A673 (cell line): ENCODE results near the gene PDCD2. TPM values are rescaled to one million over a fixed set of nuclear protein-coding genes. Genes with fewer than 3 reads are reported as not detected.

ENCODE experiments used
- BruUV-seq: library from RNA; stranded (reverse); fragments of 400-500 nt; replicated peaks from 2 replicates; lab custom pipeline; 2021; lab: Mats Ljungman, UMichigan
- CTCF ChIA-PET: fragments of 300-600 bp; sonication (Branson Sonifier 250); formaldehyde crosslinking; loops from one replicate; lab custom pipeline; 2022; ENCODE audit warnings: antibody characterized with exemption; lab: Charles Lee
- POLR2A ChIA-PET: fragments of 300-600 bp; sonication (Branson Sonifier 250); formaldehyde crosslinking; loops from one replicate; lab custom pipeline; 2022; ENCODE audit warnings: antibody characterized with exemption; ENCODE audit not compliant: low non-redundant PET; lab: Charles Lee
- DNase-seq: peaks from one replicate; pipeline ENCODE4 v3.0.0-alpha.2; 2015; ENCODE audit warnings: low spot score
- H3K27ac ChIP-seq: fragments of 200-600 bp; sonication (generic); 2 replicates; pipeline ENCODE4 v1.5.1; 2016; ENCODE audit warnings: mixed run types, low read depth, mild to moderate bottlenecking, mixed read lengths, antibody characterized with exemption, low read length; ENCODE audit not compliant: poor library complexity, severe bottlenecking
- H3K27me3 ChIP-seq: fragments of 200-600 bp; sonication (generic); replicated peaks from 2 replicates; pipeline ENCODE4 v1.6.1; 2017; ENCODE audit warnings: mixed run types, low read depth, mild to moderate bottlenecking, mixed read lengths, antibody characterized with exemption, low read length; ENCODE audit not compliant: insufficient read depth, poor library complexity
- H3K36me3 ChIP-seq: fragments of 200-600 bp; sonication (generic); 2 replicates; pipeline ENCODE4 v1.6.1; 2016; ENCODE audit warnings: mixed run types, mild to moderate bottlenecking, mixed read lengths, antibody characterized with exemption, low read length; ENCODE audit not compliant: insufficient read depth, poor library complexity, severe bottlenecking
- H3K4me1 ChIP-seq: fragments of 200-600 bp; sonication (generic); 2 replicates; pipeline ENCODE4 v1.6.1; 2017; ENCODE audit warnings: mixed run types, mild to moderate bottlenecking, mixed read lengths, antibody characterized with exemption, low read length; ENCODE audit not compliant: insufficient read depth, poor library complexity, severe bottlenecking
- H3K4me3 ChIP-seq: fragments of 200-600 bp; sonication (generic); 2 replicates; pipeline ENCODE4 v1.5.1; 2016; ENCODE audit warnings: low read depth, mixed run types, mild to moderate bottlenecking, mixed read lengths, low read length; ENCODE audit not compliant: poor library complexity, severe bottlenecking
- H3K9me3 ChIP-seq: fragments of 200-600 bp; sonication (generic); 2 replicates; pipeline ENCODE4 v1.6.1; 2016; ENCODE audit warnings: mixed run types, low read depth, mild to moderate bottlenecking, mixed read lengths, antibody characterized with exemption, low read length; ENCODE audit not compliant: poor library complexity, severe bottlenecking
- CTCF ChIP-seq: fragments of 300-800, 200-600 bp; sonication (generic); conservative IDR thresholded peaks from 2 replicates; pipeline ENCODE4 v1.5.1; 2017; ENCODE audit warnings: low read depth, mild to moderate bottlenecking, antibody characterized with exemption, low read length, moderate library complexity, mixed read lengths
- EZH2 ChIP-seq: fragments of 200-600 bp; sonication (generic); IDR thresholded peaks from 2 replicates; pipeline ENCODE4 v1.6.1; 2017; ENCODE audit warnings: borderline replicate concordance, low read depth, mild to moderate bottlenecking, mixed read lengths, antibody characterized with exemption, low read length; ENCODE audit not compliant: poor library complexity, severe bottlenecking
- intact Hi-C: fragments of 100-400 bp; cut with micrococcal nuclease; formaldehyde crosslinking; loops from one replicate; pipeline ENCODE4 v1.10.0; 2022; ENCODE audit not compliant: unreplicated experiment
- total RNA-seq: library from RNA; stranded (reverse); gene quantifications from 2 replicates; pipeline ENCODE4 v1.2.3, GENCODE V29; 2021

The PDCD2 gene
- total RNA-seq, 1 experiment from 2014 or later = 123 TPM

- peaks cover 98% of the 10 kb centered on the region for H3K36me3 ChIP-seq
- CTCF ChIA-PET = no interaction called here
Measured at GRCh38 chr6:170537329-170537728, 47.1 kb downstream of the PDCD2 start.

GRCh38 chr6:170536671-170537070, 47.8 kb downstream of the PDCD2 start:
- POLR2A ChIA-PET = no interaction called here
- Histone ChIP-seq H3K27ac (no peak overlapping the region), H3K9me3 (no peaks in the 10 kb centered on the region), H3K4me1 (no peaks in the 10 kb centered on the region), H3K4me3 (no peak overlapping the region), H3K36me3 (peaks cover 91% of the 10 kb centered on the region), H3K27me3 (no peaks in the 10 kb centered on the region)
- intact Hi-C loops = no loop called here
- CTCF ChIA-PET = no interaction called here
- no TSS peak for BruUV-seq
- TF ChIP-seq EZH2 (no peak), CTCF (no peak)
- DNase-seq = no peak

More at GRCh38 chr6:170537329-170537728, 47.1 kb downstream of the PDCD2 start:
- no peaks in the 10 kb centered on the region for H3K9me3 ChIP-seq
- no TSS peak for BruUV-seq
- TF ChIP-seq EZH2 = no peak
- TF ChIP-seq CTCF = no peak
- POLR2A ChIA-PET = no interaction called here
- H3K4me1 ChIP-seq = no peaks in the 10 kb centered on the region
- no peak overlapping the region for H3K27ac ChIP-seq
- DNase-seq = no peak
- H3K27me3 ChIP-seq = no peaks in the 10 kb centered on the region
- H3K4me3 ChIP-seq = no peak overlapping the region
- intact Hi-C loops = no loop called here

GRCh38 chr6:170535004-170535403, 49.4 kb downstream of the PDCD2 start:
- peaks cover 75% of the 10 kb centered on the region for H3K36me3 ChIP-seq
- POLR2A ChIA-PET = no interaction called here
- CTCF ChIA-PET = no interaction called here

More at GRCh38 chr6:170535004-170535403, 49.4 kb downstream of the PDCD2 start:
- no peaks in the 10 kb centered on the region for H3K27me3 ChIP-seq
- TF ChIP-seq CTCF = no peak
- no peak for TF ChIP-seq EZH2
- no peaks in the 10 kb centered on the region for H3K4me1 ChIP-seq
- no peak for DNase-seq
- H3K9me3 ChIP-seq = no peaks in the 10 kb centered on the region
- intact Hi-C loops = no loop called here
- H3K27ac ChIP-seq = no peak overlapping the region
- BruUV-seq = no TSS peak
- H3K4me3 ChIP-seq = no peak overlapping the region
